Smooth muscle cell (in vitro differentiated cells): ENCODE results near the gene CDC42SE1. TPM values are rescaled to one million over a fixed set of nuclear protein-coding genes. Genes with fewer than 3 reads are reported as not detected.

Experiments
- DNase-seq: peaks from one replicate; lab custom pipeline; 2025; ENCODE audit not compliant: unreplicated experiment; lab: John Stamatoyannopoulos, UW
- H2AFZ ChIP-seq: fragments of 200-600 bp; sonication (generic); 2 replicates; pipeline ENCODE4 v1.6.0; 2016; ENCODE audit warnings: antibody characterized with exemption, low read depth, mild to moderate bottlenecking
- H3F3A ChIP-seq: fragments of 200-600 bp; sonication (generic); 2 replicates; pipeline ENCODE4 v1.6.0; 2017; ENCODE audit warnings: antibody characterized with exemption, low read depth
- H3K27ac ChIP-seq: fragments of 200-600 bp; sonication (generic); 2 replicates; pipeline ENCODE4 v1.5.1; 2016; ENCODE audit warnings: low read depth, mild to moderate bottlenecking
- H3K27me3 ChIP-seq: fragments of 200-600 bp; sonication (generic); 2 replicates; pipeline ENCODE4 v1.6.1; 2016; ENCODE audit warnings: low read depth, mild to moderate bottlenecking
- H3K36me3 ChIP-seq: fragments of 200-600 bp; sonication (generic); 2 replicates; pipeline ENCODE4 v1.5.1; 2016; ENCODE audit warnings: low read depth
- H3K4me1 ChIP-seq: fragments of 200-600 bp; sonication (generic); 2 replicates; pipeline ENCODE4 v1.5.1; 2016; ENCODE audit warnings: low read depth
- H3K4me2 ChIP-seq: fragments of 200-600 bp; sonication (generic); 2 replicates; pipeline ENCODE4 v1.6.0; 2016; ENCODE audit warnings: mild to moderate bottlenecking
- H3K4me3 ChIP-seq: fragments of 200-600 bp; sonication (generic); 2 replicates; pipeline ENCODE4 v1.5.1; 2016; ENCODE audit warnings: mild to moderate bottlenecking
- H3K79me2 ChIP-seq: fragments of 200-600 bp; sonication (generic); 2 replicates; pipeline ENCODE4 v1.6.0; 2016; ENCODE audit warnings: low read depth, mild to moderate bottlenecking
- H3K9ac ChIP-seq: fragments of 200-600 bp; sonication (generic); 2 replicates; pipeline ENCODE4 v1.6.0; 2016; ENCODE audit warnings: low read depth
- H3K9me3 ChIP-seq: fragments of 200-600 bp; sonication (generic); replicated peaks from 2 replicates; pipeline ENCODE4 v1.5.1; 2016; ENCODE audit warnings: low read depth
- H4K20me1 ChIP-seq: fragments of 200-600 bp; sonication (generic); 2 replicates; pipeline ENCODE4 v1.6.0; 2016; ENCODE audit warnings: low read depth
- WGBS: methylation state at CpG from one replicate; pipeline ENCODE4 v1.1.7; 2016; ENCODE audit warnings: low lambda C conversion rate; 5-methylcytosine and 5-hydroxymethylcytosine counted together
- polyA plus RNA-seq: library from polyadenylated mRNA; unstranded; fragments of >200 nt; fragmentation: Nextera tagmentation; extraction: Ambion mirVana; gene quantifications from 2 replicates; pipeline ENCODE4 v1.2.1, GENCODE V29; 2016
- total RNA-seq: library from RNA; depleted of rRNA; stranded (reverse); fragments of >200 nt; gene quantifications from 2 replicates; pipeline ENCODE4 v1.2.3, GENCODE V29; 2014
- TF ChIP-seq, protein P1 (sequence below): fragments of 200-600 bp; sonication (generic); IDR thresholded peaks from 2 replicates; pipeline ENCODE4 v1.5.1; 2017; ENCODE audit warnings: borderline replicate concordance, mild to moderate bottlenecking, antibody characterized with exemption; ENCODE audit not compliant: insufficient read depth, poor library complexity, severe bottlenecking

CDC42SE1 gene
- total and polyA plus RNA-seq, 2 experiments from 2014 or later = 15.2 to 63.3 TPM

- 28% methylated on average over 3 of the region's 3 CpGs for WGBS
- Histone ChIP-seq H3K4me1 (no peaks in the 10 kb centered on the region), H3K27me3 (no peaks in the 10 kb centered on the region), H3K4me2 (peak overlapping the region; percentile 89), H4K20me1 (peaks cover 8% of the 10 kb centered on the region), H3K4me3 (peak overlapping the region; percentile 69), H3K27ac (peak overlapping the region; percentile 45), H3K36me3 (peaks cover 4% of the 10 kb centered on the region), H3K9me3 (no peaks in the 10 kb centered on the region), H3K79me2 (no peaks in the 10 kb centered on the region), H2AFZ (no peak overlapping the region), H3F3A (peaks cover 34% of the 10 kb centered on the region), H3K9ac (no peak overlapping the region)
- no peak for DNase-seq
- TF ChIP-seq, protein P1, sequence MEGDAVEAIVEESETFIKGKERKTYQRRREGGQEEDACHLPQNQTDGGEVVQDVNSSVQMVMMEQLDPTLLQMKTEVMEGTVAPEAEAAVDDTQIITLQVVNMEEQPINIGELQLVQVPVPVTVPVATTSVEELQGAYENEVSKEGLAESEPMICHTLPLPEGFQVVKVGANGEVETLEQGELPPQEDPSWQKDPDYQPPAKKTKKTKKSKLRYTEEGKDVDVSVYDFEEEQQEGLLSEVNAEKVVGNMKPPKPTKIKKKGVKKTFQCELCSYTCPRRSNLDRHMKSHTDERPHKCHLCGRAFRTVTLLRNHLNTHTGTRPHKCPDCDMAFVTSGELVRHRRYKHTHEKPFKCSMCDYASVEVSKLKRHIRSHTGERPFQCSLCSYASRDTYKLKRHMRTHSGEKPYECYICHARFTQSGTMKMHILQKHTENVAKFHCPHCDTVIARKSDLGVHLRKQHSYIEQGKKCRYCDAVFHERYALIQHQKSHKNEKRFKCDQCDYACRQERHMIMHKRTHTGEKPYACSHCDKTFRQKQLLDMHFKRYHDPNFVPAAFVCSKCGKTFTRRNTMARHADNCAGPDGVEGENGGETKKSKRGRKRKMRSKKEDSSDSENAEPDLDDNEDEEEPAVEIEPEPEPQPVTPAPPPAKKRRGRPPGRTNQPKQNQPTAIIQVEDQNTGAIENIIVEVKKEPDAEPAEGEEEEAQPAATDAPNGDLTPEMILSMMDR = no peak
These were observed 10.8 kb downstream of the CDC42SE1 start for GRCh38 chr1:151048645-151049032.

DNA sequence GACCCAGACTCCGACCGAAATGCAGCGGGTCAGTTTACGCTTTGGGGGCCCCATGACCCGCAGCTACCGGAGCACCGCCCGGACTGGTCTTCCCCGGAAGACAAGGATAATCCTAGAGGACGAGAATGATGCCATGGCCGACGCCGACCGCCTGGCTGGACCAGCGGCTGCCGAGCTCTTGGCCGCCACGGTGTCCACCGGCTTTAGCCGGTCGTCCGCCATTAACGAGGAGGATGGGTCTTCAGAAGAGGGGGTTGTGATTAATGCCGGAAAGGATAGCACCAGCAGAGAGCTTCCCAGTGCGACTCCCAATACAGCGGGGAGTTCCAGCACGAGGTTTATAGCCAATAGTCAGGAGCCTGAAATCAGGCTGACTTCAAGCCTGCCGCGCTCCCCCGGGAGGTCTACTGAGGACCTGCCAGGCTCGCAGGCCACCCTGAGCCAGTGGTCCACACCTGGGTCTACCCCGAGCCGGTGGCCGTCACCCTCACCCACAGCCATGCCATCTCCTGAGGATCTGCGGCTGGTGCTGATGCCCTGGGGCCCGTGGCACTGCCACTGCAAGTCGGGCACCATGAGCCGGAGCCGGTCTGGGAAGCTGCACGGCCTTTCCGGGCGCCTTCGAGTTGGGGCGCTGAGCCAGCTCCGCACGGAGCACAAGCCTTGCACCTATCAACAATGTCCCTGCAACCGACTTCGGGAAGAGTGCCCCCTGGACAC lies 11.3 kb downstream of the CDC42SE1 start:
- H4K20me1 ChIP-seq = peaks cover 3% of the 10 kb centered on the region
- no peaks in the 10 kb centered on the region for H3K27me3 ChIP-seq
- no peaks in the 10 kb centered on the region for H3K4me1 ChIP-seq
- peak overlapping the region; percentile 62 for H3K9ac ChIP-seq
- 4% methylated on average over 47 of the region's 48 CpGs for WGBS
- H2AFZ ChIP-seq = peak overlapping the region; percentile 23
- H3K9me3 ChIP-seq = no peaks in the 10 kb centered on the region
- H3K4me3 ChIP-seq = peak overlapping the region; percentile 69
- peak; percentile 52 for DNase-seq
- peak overlapping the region; percentile 89 for H3K4me2 ChIP-seq
- no peaks in the 10 kb centered on the region for H3K36me3 ChIP-seq
- TF ChIP-seq, protein P1 = peak; percentile 31
- peak overlapping the region; percentile 45 for H3K27ac ChIP-seq
- H3K79me2 ChIP-seq = no peaks in the 10 kb centered on the region
- peaks cover 28% of the 10 kb centered on the region for H3F3A ChIP-seq

- H2AFZ ChIP-seq = peak within 1 kb of the TSS; percentile 23
- no peaks in the 10 kb centered on the region for H4K20me1 ChIP-seq
- no peaks in the 10 kb centered on the region for H3K27me3 ChIP-seq
- no peaks in the 10 kb centered on the region for H3K36me3 ChIP-seq
- no peaks in the 10 kb centered on the region for H3K9me3 ChIP-seq
- H3K4me3 ChIP-seq = peak within 1 kb of the TSS; percentile 69
- no peaks in the 10 kb centered on the region for H3K4me1 ChIP-seq
- TF ChIP-seq, protein P1 = no peak
- H3F3A ChIP-seq = peaks cover 23% of the 10 kb centered on the region
- H3K27ac ChIP-seq = peak within 1 kb of the TSS; percentile 45
- no peaks in the 10 kb centered on the region for H3K79me2 ChIP-seq
- H3K4me2 ChIP-seq = peak within 1 kb of the TSS; percentile 89
- under 1% methylated on average over 28 of the region's 29 CpGs for WGBS
- peak; percentile 50 for DNase-seq
- peak within 1 kb of the TSS; percentile 62 for H3K9ac ChIP-seq
These were observed 11.9 kb downstream of the CDC42SE1 start, which contains the start of gene C1orf56 for GRCh38 chr1:151047591-151047924. Gene C1orf56 (plus strand): TSS chr1:151047751. CDS start chr1:151047848, 97 bp downstream.

- no peaks in the 10 kb centered on the region for H3K79me2 ChIP-seq
- TF ChIP-seq, protein P1 = no peak
- no peaks in the 10 kb centered on the region for H3K4me1 ChIP-seq
- H2AFZ ChIP-seq = no peak overlapping the region
- H4K20me1 ChIP-seq = no peaks in the 10 kb centered on the region
- H3K36me3 ChIP-seq = no peaks in the 10 kb centered on the region
- no peak overlapping the region for H3K4me3 ChIP-seq
- no peak overlapping the region for H3K4me2 ChIP-seq
- H3K9ac ChIP-seq = no peak overlapping the region
- no peak overlapping the region for H3K27ac ChIP-seq
- DNase-seq = no peak
- H3K9me3 ChIP-seq = no peaks in the 10 kb centered on the region
- 88% methylated on average over 1 of the region's 1 CpG for WGBS
- H3K27me3 ChIP-seq = no peaks in the 10 kb centered on the region
- no peaks in the 10 kb centered on the region for H3F3A ChIP-seq
These were observed 16.3 kb downstream of the CDC42SE1 start for GRCh38 chr1:151043163-151043562.
